ENCODE results near the gene OR51F2.

DNA sequence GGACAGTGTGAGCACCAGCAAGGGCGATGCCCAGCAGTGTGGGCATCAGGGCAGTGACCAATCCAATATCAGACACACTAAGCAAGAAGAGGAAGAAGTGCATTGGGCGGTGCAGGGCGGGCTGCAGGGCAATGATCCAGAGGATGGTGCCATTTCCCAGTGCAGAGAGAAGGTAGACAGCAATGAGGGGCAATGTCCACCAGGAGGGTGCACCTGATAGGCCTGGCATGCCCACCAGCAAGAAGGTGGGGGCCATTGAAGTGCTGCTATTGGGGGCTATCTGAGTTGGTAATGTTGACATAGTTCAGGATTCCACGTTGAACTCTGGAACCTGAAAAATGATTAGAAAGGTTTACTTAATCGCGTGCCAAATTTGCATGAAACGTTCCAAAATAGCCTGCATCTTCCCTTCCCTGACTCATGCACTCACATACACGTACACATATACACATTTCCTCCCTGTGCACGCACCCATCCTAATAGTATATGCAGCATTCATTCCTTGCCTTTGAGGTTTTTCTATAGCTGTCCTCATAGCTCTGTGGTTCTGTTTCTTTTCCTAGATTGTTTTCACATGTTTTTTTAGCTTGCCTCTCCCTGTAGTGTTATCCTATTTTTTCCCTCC, 27.9 kb downstream of the OR51F2 start, which contains the start of gene OR51S1:
- TF ChIP-seq, protein P1, sequence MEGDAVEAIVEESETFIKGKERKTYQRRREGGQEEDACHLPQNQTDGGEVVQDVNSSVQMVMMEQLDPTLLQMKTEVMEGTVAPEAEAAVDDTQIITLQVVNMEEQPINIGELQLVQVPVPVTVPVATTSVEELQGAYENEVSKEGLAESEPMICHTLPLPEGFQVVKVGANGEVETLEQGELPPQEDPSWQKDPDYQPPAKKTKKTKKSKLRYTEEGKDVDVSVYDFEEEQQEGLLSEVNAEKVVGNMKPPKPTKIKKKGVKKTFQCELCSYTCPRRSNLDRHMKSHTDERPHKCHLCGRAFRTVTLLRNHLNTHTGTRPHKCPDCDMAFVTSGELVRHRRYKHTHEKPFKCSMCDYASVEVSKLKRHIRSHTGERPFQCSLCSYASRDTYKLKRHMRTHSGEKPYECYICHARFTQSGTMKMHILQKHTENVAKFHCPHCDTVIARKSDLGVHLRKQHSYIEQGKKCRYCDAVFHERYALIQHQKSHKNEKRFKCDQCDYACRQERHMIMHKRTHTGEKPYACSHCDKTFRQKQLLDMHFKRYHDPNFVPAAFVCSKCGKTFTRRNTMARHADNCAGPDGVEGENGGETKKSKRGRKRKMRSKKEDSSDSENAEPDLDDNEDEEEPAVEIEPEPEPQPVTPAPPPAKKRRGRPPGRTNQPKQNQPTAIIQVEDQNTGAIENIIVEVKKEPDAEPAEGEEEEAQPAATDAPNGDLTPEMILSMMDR (conservative IDR thresholded peaks at IDR 0.05; ENCODE audit: low read depth in 2 of 2): no peak
- TF ChIP-seq POLR2AphosphoS5 (IDR thresholded peaks at IDR 0.05; ENCODE audit: low read depth) (no peak), JUNB (IDR thresholded peaks at IDR 0.05; ENCODE audit: unreplicated experiment) (no peak)

Measured in GM23338 (cell line).